ENCODE measurements around the gene ANKRD53.

The ANKRD53 gene

DNA sequence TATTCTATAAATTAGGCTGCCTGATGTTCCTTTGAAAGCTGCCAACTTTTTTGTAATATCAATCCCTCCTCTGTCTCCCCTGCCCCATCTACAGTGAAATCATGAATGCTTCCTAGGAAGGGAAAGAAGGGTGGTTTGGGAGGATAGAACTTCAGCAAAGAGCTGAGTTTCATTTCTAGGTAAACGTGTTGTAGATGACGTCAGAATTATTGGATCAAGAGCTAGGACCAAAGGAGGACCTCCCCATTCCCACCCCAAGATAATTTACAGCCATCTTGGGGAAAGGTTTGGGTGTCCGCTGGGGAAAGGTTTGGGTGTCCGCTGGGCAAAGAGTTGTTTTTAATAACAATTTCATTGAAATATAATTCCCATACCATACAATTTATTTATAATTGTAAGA is 11.2 kb upstream of the ANKRD53 start:
- DNase-seq: no peak

DNA sequence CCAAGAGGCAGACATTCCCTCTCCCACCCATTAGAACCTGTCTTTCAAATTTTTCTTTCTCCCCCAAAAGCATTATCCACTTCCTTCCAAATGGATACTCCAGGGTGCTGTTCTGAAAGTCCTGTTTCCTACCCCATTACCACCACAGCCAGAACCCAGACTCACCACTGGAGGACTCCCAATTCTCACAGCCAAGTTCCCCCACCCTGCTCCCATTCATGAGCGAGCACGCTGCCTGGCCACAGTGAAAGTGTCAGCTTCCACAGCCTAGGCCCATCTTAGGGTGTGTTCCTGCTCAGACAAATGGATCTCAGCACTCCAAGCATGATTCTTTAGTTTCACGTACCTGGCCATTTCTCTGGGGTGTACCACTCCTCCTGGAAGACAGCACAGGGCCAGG is 3.8 kb upstream of the ANKRD53 start:
- no peak for DNase-seq

DNA sequence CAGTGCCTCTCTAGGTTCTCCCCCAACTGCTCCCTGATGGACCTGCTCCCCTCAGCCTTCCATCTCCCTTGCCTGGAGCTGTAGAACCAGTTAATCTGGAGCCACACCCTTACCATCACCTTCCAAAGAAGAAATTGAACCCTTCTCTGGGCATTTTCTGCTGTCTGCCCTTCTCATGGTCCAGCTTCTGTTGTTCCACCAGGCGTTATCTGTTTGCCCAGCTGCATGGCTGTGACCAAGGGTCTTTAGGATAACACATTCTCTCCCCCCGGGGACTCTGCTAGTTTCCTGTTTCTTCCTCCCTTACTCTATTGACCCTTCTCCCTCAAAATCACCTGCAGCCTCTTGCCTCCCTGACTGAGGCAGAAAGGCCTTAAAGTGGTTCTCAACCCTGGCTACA is 3.2 kb upstream of the ANKRD53 start:
- no peak for DNase-seq

DNA sequence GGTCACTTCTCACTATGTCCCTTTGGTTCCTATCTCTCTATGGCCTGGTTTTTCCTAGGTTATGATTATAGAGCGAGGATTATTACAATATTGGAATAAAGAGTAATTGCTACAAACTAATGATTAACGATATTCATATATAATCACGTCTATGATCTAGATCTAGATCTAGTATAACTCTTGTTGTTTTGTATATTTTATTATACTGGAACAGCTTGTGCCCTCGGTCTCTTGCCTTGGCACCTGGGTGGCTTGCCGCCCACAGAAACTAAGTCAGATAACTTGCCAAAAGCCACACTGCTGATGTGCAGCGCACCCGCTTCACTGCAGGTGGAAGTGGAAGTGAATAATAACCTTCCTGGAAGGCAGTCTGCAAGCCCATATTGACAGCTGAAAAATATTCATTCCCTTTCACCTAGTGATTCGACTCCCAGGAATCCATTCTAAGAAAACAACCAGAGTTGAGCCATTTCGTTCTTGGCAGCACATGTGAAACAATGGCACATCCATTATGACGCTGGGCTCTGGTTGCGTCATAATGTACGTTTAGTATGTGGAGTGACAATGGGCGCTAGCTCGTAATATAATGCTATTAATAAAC is 725 bp upstream of the ANKRD53 start:
- DNase-seq: no peak

DNA sequence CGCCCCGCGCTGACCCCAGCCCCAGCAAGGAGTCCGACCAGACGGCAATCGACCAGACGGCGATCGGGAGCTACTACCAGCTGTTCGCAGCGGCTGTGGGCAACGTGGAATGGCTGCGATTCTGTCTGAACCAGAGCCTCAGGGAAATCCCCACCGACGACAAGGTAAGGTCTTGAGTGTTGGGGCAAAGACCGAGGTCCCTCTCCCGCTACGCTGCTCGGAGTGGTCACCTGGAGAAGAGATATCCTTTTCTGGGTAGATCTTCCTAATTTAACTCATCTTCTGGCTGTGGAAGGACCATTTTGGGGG is 704 bp downstream of the ANKRD53 start:
- no peak for DNase-seq

DNA sequence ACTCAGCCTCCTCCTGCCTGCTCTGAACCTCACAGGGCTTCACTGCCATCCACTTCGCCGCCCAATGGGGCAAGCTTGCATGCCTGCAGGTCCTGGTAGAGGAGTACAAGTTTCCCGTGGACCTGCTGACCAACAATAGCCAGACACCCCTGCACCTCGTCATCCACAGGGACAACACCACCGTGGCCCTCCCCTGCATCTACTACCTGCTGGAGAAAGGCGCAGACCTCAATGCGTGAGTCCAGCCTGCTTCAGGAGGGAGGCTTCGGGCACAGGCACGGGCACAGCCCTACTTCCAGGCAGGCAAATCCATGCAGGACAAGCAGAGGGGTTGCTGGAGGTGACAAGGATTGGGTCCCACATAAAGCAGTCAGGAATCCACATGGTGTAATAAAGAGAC is 1.2 kb downstream of the ANKRD53 start:
- no peak for DNase-seq

DNA sequence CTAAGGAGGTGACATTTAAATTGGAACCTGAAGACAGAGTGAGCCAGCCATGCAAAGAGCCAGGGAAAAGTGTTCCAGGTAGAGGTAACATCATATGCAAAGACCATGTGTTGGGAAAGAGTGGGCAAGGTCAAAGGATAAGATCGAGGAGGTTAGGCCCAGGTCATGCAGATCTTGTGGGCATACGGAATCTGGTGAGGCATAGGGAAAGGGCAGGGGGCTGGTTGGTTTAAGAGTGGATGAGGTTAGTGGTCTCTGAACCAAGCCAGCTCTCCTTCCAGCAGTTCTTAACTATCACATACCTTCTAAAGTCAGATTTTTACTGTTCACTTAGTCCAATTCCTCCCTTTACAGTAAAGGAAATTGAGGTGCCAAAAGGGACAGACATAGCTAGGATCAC is 3.0 kb downstream of the ANKRD53 start:
- DNase-seq: peak; percentile 6

DNA sequence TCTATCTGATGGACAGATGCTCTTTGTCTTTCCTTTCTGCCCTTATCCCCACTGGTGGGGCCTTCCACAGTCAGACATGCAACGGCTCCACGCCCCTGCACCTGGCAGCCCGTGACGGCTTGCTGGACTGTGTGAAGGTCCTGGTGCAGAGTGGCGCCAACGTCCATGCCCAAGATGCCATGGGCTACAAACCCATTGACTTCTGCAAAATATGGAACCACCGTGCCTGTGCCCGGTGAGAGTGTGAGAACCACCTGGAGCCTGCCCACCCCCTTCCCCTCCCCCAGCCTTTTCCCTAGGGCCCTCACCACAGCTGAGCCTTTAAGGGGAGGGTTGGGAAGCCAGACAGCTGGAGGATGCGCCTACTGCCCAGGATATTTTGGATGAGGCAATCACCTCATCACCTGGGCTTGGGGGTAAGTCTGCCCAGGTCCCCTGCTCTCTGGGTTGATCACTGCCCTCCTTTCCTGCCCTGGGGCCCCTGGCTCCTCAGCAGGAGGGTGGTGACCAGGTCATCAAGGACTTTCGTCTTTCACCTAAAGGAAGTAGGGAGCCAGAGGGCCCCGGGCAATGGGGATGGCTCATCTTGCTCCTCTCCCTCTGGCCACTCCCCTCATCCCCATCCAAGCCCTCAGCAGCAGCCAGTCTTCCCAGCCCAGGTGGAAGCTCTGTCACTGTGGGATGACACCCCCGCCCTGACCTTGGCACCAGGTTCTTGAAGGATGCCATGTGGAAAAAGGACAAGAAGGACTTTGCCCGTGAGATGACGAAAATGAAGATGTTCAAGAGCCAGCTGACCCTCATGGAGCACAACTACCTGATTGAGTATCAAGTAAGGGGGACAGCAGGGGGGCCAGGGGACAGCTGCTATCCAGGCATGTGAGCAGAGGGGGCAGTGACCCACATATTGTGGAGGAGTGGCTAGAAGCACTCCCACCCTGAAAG is 3.7 kb downstream of the ANKRD53 start:
- peak; percentile 16 for DNase-seq

DNA sequence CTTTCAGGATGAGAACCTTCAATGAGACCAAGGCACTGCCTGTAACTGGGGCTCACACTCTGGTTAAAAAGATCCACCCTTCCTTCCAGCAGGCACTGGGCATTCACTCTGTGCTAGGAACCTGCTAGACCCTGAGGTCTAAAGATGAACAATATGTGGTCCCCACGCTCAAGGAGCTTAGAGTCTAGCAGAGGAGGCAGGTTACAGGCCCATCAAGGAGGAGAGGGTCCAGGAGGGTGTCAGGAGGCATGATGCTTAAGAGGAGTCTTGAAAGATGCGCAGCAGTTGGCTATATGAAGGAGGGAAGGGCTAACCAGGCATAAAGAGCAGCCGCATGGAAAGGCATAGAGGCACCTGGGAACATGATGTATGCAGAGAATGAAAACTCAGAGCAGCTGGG is 4.5 kb downstream of the ANKRD53 start:
- DNase-seq: peak; percentile 13

DNA sequence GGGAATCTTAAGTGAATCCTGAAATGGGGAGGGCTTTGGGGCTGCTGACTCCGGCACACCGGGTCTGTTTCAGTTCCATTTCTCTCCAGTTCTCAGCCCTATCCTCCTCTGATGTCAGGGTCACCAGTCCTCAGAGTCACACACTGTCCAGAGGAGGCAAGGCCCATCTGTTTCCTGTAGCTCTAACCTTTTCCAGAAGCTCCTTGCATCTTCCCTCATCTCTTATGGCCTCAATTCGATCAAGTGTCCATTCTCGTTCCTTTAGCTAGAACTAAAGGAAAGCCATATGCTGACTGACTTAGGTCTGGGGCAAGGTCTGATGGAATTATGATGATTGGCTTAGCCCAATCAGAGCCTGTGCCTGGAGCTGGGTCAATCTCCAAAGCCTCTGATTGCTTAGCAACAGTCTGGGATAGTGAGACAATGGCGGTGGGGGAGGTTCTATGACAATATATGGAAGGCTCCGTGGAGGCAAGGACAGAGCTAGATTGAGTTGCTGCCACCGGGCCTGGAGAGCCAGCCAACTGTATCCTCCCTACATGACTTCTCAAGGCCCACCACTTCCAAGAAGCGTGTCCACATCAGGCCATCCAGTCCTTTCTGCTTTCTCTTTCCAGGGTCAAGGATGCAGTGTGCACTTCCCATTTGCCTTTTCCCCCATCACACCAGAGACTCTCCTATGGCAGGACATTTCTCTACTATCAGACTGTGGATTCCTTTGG is 5.2 kb downstream of the ANKRD53 start:
- peak; percentile 19 for DNase-seq

DNA sequence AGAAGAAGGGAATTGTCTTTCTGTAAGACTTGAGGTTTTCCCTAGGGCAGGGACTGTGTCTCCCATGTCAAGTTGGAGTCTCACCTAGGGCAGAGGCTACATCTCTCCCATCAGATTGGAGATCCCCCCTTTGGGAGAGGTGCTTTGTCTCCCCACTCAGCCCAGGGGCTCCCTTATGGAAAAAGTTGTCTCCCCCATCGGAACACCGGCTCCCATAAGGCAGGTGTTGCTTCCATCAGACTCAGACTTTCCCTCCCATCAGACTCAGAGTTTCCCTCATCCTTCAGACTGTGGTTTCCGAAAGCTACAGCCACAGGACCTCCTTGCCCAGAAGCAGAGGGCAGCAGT is 5.8 kb downstream of the ANKRD53 start:
- DNase-seq: no peak

DNA sequence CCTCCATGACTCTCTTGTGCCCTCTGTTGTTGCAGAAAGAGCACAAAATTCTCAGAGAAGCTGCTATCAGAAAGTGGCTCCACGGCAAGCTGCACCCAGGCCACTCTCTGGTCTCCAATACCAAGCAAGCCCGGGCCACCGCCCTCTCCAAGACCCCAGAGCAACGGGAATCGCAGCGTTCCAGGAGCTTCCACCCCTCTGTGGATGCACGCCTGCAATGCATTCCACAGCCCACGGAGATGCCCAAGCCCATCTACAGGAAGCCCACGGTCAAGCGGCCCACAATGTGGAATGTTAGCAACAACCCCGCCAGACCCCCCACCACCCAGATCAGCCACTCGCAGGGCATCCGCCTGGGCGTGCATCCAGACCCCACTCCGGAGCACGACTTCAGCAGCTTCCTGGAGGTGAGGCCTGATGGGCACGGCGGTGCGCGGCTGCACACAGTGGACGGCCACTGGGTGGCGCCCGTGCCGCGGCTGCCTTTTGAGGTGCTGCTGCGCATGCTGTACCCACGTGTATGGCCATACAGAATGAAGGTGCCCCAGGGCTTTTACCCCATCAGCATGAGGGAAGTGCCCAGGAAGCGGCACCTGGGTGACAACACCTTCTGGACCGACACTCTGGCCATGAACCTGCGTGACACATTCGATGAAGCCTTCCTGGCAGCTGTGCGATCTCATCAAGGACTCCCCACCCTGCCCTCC is 6.3 kb downstream of the ANKRD53 start:
- peak; percentile 89 for DNase-seq

DNA sequence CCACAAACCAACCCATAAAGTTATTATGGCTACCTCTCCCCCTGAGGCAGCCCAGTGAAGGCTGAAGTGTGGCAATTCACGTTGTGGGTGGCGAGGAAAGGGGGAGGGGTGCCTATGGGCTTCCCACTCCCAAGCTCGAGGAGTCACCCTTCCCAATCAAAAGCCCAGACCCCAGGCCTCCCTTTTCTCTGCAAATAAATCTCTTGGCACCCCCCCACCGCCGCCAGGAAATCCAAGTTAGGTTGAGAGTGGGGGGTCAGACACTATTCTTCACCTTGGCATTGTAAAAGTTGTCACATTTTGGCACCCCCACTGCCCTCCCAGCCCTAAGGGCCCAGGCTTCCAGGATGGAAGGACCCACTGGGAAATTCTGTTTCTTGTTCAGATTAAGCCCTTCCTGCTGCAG is 6.9 kb downstream of the ANKRD53 start:
- no peak for DNase-seq

DNA sequence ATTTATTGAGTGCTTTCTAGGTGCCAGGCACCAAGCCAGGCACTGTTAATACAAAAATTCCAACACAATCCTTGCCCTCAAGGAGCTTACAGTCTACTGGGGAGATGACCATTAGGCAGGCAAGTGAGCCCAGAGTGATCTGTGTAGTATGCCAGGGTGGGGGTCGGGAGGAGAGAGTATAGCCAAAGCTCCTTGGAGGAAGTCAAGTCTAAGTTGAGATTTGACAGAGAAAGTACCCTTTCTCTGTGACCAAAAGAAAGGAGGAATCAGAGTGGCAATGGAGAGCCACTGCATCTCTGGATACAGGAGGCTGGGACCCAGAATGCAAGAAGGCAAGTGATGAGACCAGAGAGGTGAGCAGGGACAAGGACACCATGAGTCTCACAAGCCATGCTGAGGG is 7.5 kb downstream of the ANKRD53 start:
- DNase-seq: no peak

DNA sequence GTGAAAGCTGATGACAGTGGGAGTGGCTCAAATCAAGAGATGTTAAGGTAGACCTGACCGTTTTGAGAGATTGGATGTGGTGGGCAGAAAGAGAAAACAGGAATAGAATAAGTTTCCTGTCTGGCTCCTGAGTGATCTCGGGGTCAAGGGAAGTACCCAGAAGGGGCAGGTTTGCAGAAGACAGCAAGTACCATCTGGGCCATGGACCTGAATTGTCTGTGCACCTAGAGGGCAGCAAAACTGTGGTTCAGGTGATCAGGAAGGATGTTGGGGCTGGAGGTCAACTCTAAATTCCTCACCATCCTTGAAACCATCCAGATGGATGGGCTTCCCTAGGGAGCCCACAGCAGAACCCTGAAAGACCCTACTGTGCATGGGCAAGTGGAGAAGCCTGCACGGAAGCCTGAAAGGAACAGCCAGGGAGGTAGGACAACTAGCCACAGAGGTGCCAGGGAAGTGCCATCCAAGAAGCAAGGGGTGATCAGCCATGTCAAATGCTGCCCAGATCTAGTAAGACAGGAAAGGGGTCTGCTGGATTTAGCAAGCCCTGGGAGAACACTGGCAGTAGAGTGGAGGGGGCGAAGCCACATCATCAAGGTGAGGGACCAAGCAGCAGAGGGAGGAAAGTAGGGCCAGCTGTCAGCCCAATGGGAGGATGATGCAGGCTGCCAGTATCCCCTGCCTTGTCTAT is 8.2 kb downstream of the ANKRD53 start:
- no peak for DNase-seq

DNA sequence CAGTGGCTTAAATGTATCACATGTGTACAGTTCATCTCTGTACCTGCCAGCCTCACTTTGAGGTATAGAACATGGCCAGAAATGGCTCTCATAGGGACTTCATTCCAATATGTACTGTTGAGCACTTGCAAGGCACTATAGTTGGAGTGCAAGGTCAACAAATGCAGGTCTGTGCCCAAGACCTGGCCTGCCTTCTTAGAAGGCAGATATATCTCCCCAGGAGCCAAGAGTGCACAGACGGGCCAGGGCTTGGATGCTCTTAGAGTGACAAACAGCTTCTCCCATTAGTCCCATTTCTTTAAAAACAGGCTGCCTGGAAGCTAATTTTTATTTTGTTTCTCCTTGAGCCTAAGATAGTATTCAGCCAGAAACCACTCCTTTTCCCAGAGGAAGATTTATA is 9.0 kb downstream of the ANKRD53 start:
- no peak for DNase-seq

DNA sequence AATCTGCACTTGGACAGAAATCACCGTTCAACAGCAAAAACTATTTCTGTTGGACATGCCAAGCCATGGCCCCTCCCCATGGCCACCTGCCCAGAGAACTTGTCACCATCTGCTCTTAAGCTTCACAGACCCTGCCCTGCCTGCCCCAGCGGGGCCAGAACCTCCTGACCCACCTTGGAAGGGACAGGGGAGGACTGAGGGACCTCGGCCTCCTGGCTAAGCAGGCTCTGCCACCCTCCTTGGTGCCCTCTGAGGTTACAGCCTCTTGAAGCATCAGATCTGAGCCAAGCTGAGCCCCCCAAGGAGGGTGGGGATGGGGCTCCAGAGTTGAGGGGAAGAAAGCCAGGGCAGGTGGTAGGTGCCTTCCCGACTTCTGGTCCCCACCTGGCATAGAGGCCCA is 9.7 kb downstream of the ANKRD53 start:
- DNase-seq: no peak

DNA sequence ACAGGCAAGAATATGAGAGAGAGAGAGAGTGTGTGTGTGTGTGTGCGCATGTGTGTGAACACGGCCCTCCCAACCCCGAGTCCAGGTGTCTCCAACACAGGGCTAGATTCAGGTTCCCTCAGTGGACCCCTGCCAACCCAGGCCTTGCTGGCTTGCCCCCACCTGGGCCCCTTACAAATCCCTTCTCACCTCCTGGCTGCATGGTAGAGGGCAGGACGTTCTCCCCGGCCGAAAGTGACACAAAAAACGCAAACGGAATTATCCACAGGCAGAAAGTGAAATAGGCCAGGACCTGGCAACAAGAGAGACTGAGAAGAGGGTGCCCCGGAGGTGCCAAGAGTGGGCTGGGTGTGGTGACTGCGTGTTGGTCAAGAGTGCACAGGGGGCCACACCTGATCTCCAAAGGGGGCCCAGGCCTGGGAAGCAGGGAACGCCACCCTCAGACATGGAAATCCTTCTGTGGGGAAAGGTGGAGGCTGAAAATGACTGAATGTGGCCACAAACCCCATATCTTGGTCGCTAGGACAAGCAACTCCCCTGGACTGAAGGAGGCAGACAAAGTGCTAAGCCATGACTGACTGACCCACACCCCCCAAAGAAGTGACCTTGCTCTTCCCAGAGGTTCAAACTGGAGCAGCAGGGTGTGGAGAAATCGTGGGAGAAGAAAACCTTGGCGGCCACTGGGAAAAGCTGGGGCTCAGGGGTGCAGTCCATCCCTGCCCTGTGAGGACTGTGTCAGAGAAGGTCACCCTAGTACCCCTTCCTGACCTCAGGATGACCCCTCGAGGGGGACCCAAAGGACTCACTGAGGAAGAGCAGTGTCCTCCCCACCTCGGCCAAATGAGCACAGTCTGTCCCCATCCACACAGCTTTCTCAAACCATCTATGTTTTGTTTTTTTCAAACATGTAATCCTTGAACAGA is 10.6 kb downstream of the ANKRD53 start:
- no peak for DNase-seq

DNA sequence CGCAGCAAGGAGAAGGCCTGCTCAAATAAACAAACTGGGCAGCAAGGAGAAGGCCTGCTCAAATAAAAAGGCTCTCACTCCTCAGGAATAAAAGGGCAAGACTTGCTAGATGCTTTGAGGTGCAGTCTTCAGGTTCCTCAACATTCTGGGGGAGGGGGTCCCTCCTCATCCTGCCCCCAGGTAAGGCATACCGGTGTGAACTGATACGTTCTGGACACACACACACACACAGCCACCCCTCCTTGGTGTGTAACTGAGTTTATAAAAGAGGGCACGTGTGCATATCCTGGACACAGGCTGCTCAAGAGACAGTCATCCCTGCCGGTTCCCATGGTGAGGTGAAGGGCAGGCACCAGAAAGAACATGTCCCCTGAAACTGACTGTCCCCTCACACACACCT is 11.8 kb downstream of the ANKRD53 start:
- no peak for DNase-seq

DNA sequence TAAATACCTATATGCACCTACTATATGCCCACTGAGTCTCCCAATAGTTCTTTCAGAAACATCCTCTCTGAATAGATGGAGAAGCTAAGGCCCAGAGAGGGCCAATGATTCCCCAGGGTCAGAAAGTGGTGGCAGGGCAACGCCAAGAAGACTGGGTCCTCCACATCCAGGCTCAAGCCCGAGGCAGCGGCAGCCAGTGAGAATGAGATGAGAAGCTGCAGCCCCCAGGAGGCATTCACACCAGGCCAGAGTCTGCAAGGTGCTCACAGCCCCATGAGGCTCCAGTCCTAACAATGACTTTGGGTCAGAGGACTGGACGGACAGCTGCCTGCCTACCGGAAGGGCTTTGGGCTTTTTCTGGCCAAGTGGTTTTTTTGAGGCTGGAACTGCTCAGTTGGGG is 12.7 kb downstream of the ANKRD53 start:
- no peak for DNase-seq

DNA sequence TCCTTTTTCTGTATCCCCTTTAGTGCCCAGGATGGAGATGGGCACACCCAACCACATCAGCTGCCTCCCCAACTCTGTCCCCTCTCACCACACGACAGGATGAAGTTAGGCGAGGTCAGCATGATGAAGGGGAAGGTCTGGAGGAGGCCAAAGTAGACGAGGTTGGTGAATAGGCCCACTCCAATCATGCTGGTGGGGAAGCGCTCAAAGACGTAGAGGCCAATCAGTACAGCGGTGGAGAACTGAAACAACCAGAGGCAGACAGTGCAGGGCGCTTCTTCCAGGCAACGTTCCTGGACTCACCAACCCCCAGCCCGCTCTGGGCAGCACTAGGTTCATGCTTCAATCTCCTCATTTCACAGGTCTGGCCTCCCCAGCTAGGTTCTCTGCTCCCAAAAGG is 13.3 kb downstream of the ANKRD53 start:
- DNase-seq: no peak

All from stimulated activated CD8-positive, alpha-beta memory T cell treated with anti-CD3 and anti-CD28 coated beads, Interleukin-4, amount 100 ng/mL, for 48 hours (primary cell).